IMR-90 (cell line): Measurements from ENCODE around the gene ADTRP. TPM values are rescaled to one million over a fixed set of nuclear protein-coding genes. Genes with fewer than 3 reads are reported as not detected.
A peak's percentile ranks its signal among the peaks of the same experiment; 100 is the strongest.

Experiments
- ATAC-seq: fragments of 200-7000 bp; cut with Tn5 transposase; 2 replicates; pipeline ENCODE4 v1.9.1; 2020; ENCODE audit warnings: low read depth, mild to moderate bottlenecking, moderate library complexity
- BruUV-seq: library from RNA; stranded (reverse); fragments of 400-500 nt; replicated peaks from 2 replicates; lab custom pipeline; 2021; lab: Mats Ljungman, UMichigan
- CTCF ChIA-PET: fragments of 300-600 bp; formaldehyde crosslinking; extraction: SDS; loops from one replicate; lab custom pipeline; 2021; ENCODE audit warnings: antibody characterized with exemption; lab: Yijun Ruan, JAX
- POLR2A ChIA-PET: fragments of 300-600 bp; sonication (Branson Sonifier 250); formaldehyde crosslinking; loops from one replicate; lab custom pipeline; 2022; ENCODE audit warnings: antibody characterized with exemption; ENCODE audit not compliant: unreplicated experiment; lab: Charles Lee
- DNase-seq: peaks from one replicate; pipeline ENCODE4 v3.0.0; 2013
- H2AFZ ChIP-seq: replicated peaks from 2 replicates; pipeline ENCODE3; 2013; ENCODE audit warnings: low read length, mild to moderate bottlenecking; ENCODE audit not compliant: poor library complexity
- H2AK5ac ChIP-seq: 2 replicates; pipeline ENCODE4 v1.6.1; 2013; ENCODE audit warnings: low read depth, low read length, inconsistent platforms
- H2AK9ac ChIP-seq: replicated peaks from 2 replicates; pipeline ENCODE3; 2013; ENCODE audit warnings: mild to moderate bottlenecking, low read depth, low read length, moderate library complexity; ENCODE audit not compliant: poor library complexity
- H2BK120ac ChIP-seq: 2 replicates; pipeline ENCODE4 v1.6.1; 2013; ENCODE audit warnings: low read depth, low read length, inconsistent platforms
- H2BK15ac ChIP-seq: 3 replicates; pipeline ENCODE4 v1.6.1; 2013; ENCODE audit warnings: low read depth, low read length, inconsistent platforms
- H2BK20ac ChIP-seq: 2 replicates; pipeline ENCODE4 v1.6.1; 2013; ENCODE audit warnings: low read depth, mild to moderate bottlenecking, inconsistent platforms, low read length, moderate library complexity
- H2BK5ac ChIP-seq: 2 replicates; pipeline ENCODE4 v1.6.1; 2013; ENCODE audit warnings: mild to moderate bottlenecking, low read depth, low read length, inconsistent platforms; ENCODE audit not compliant: poor library complexity, severe bottlenecking
- H3K14ac ChIP-seq: replicated peaks from 2 replicates; pipeline ENCODE4 v1.6.1; 2013; ENCODE audit warnings: low read depth, low read length, inconsistent platforms
- H3K18ac ChIP-seq: 2 replicates; pipeline ENCODE4 v1.6.1; 2013; ENCODE audit warnings: low read depth, low read length, control low read depth
- H3K23ac ChIP-seq: 2 replicates; pipeline ENCODE4 v1.6.1; 2013; ENCODE audit warnings: low read depth, low read length, inconsistent platforms
- H3K27ac ChIP-seq: 2 replicates; pipeline ENCODE4 v1.5.1; 2013; ENCODE audit warnings: mild to moderate bottlenecking, control low read depth, low read length; ENCODE audit not compliant: insufficient read depth
- H3K27me3 ChIP-seq: 2 replicates; pipeline ENCODE4 v1.6.1; 2013; ENCODE audit warnings: low read length; ENCODE audit not compliant: control insufficient read depth, insufficient read depth
- H3K36me3 ChIP-seq: 2 replicates; pipeline ENCODE4 v1.6.1; 2013; ENCODE audit warnings: low read length, mixed read lengths; ENCODE audit not compliant: control insufficient read depth, insufficient read depth
- H3K4ac ChIP-seq: 2 replicates; pipeline ENCODE4 v1.6.1; 2013; ENCODE audit warnings: low read depth, low read length, inconsistent platforms
- H3K4me1 ChIP-seq: 2 replicates; pipeline ENCODE4 v1.6.1; 2013; ENCODE audit warnings: low read length, mixed read lengths; ENCODE audit not compliant: control insufficient read depth, insufficient read depth
- H3K4me2 ChIP-seq: 2 replicates; pipeline ENCODE4 v1.6.1; 2013; ENCODE audit warnings: low read depth, mild to moderate bottlenecking, control low read depth, low read length, moderate library complexity
- H3K4me3 ChIP-seq: 2 replicates; pipeline ENCODE4 v1.5.1; 2013; ENCODE audit warnings: low read depth, mild to moderate bottlenecking, control low read depth, low read length, moderate library complexity; ENCODE audit not compliant: insufficient read depth
- H3K56ac ChIP-seq: 2 replicates; pipeline ENCODE4 v1.6.1; 2013; ENCODE audit warnings: low read length, inconsistent platforms; ENCODE audit not compliant: insufficient read depth; ENCODE audit errors: extremely low read depth
- H3K79me1 ChIP-seq, 2 experiments: 2 replicates each; pipeline ENCODE4 v1.6.1; 2013; ENCODE audit warnings: low read length in 2 of 2, inconsistent platforms in 1 of 2, low read depth in 1 of 2
- H3K9ac ChIP-seq: 2 replicates; pipeline ENCODE4 v1.6.1; 2013; ENCODE audit warnings: low read depth, low read length, control low read depth
- H3K9me1 ChIP-seq: 2 replicates; pipeline ENCODE4 v1.6.1; 2013; ENCODE audit warnings: low read length, inconsistent platforms; ENCODE audit not compliant: insufficient read depth
- H3K9me3 ChIP-seq: 2 replicates; pipeline ENCODE4 v1.6.1; 2013; ENCODE audit warnings: low read length; ENCODE audit not compliant: control insufficient read depth, insufficient read depth
- H4K20me1 ChIP-seq: 2 replicates; pipeline ENCODE4 v1.6.1; 2013; ENCODE audit warnings: low read length, inconsistent platforms; ENCODE audit not compliant: insufficient read depth
- H4K5ac ChIP-seq: 2 replicates; pipeline ENCODE4 v1.6.1; 2013; ENCODE audit warnings: mild to moderate bottlenecking, low read depth, low read length, control low read depth
- H4K8ac ChIP-seq, 2 experiments: 2 replicates each; pipeline ENCODE4 v1.6.1; 2013; ENCODE audit warnings: low read depth in 2 of 2, low read length in 2 of 2, control low read depth in 1 of 2, inconsistent platforms in 1 of 2
- H4K91ac ChIP-seq: 2 replicates; pipeline ENCODE4 v1.6.1; 2013; ENCODE audit warnings: low read depth, low read length, inconsistent platforms; ENCODE audit not compliant: insufficient read depth
- BHLHE40 ChIP-seq: fragments of 150-350 bp; IDR thresholded peaks from 2 replicates; pipeline ENCODE4 v1.6.1; 2016; ENCODE audit warnings: mild to moderate bottlenecking, low read depth, low read length
- CEBPB ChIP-seq: IDR thresholded peaks from 2 replicates; pipeline ENCODE4 v1.6.1; 2012; ENCODE audit warnings: low read depth, low read length, improper control_type of control experiment
- CHD1 ChIP-seq: IDR thresholded peaks from 2 replicates; pipeline ENCODE4 v1.6.1; 2012; ENCODE audit warnings: low read depth, low read length, improper control_type of control experiment
- WGBS, 2 experiments: methylation state at CpG; one replicate each; pipeline versions ENCODE4 v1.1.5 to v1.1.7; 2013; ENCODE audit warnings: missing lambda C conversion rate in 2 of 2; ENCODE audit not compliant: insufficient read length in 1 of 2; ENCODE audit errors: extremely low coverage in 2 of 2; 5-methylcytosine and 5-hydroxymethylcytosine counted together
- dilution Hi-C: fragments of 300-500 bp; cut with HindIII; formaldehyde crosslinking; loops from one replicate; pipeline ENCODE4 v1.14.3; 2018; ENCODE audit warnings: low sequenced_read_pairs; ENCODE audit not compliant: unreplicated experiment
- in situ Hi-C: fragments of 300-500 bp; cut with MboI; formaldehyde crosslinking; loops from 3 replicates; pipeline ENCODE4 v1.14.3; 2019; ENCODE audit warnings: low sequenced_read_pairs, inconsistent platforms, mixed read lengths
- intact Hi-C: fragments of 100-400 bp; cut with micrococcal nuclease; formaldehyde crosslinking; loops from 2 replicates; pipeline ENCODE4 v1.10.0; 2022
- polyA plus RNA-seq, 3 experiments: library from polyadenylated mRNA; depleted of rRNA; stranded (reverse); fragments of >200 nt; gene quantifications; 2 replicates each; pipeline ENCODE4 v1.2.3, GENCODE V29; 2012; ENCODE audit warnings: low replicate concordance in 1 of 3
- total RNA-seq: library from RNA; depleted of rRNA; stranded (reverse); fragments of >200 nt; gene quantifications from 2 replicates; pipeline ENCODE4 v1.2.3, GENCODE V29; 2012

ADTRP gene
- total and polyA plus RNA-seq, 2 of the 4 experiments (the other 2 are of a cell fraction): 0.50 to 0.72 TPM

DNA sequence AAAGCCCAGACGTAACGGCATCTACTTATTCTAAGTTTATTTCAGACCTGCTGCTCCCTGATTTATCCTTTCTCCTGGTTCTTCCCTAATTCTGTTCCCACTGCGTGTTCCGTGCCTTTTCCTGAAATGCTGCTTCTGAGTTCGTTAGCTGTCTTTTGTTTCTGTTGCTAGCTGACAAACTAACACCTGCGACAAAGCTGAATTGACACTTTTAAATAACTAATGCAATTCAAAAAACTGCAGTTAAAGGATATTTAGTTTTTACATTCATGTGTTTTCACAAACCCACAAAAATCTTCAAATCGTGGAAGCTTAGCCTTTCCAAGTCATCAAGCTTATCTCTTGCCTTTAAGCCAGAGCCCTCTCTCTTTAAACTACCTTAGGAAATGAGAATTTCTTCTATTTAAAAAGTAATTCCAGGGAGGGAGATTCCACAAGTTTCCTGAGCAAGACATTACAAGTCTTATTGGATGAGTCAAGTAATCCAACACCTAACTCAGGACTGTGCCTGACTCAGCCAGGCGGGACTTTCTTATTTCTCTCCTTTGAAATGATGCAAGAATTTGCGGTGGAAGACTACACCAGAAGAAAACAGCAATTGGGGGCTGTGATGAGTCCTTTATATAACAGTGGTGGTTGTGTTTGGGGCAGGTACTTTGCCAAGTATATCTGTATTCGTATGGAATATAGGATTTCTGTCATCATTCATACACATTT lies 6.3 kb downstream of the ADTRP start (continued):
- no peak for TF ChIP-seq CHD1

DNA sequence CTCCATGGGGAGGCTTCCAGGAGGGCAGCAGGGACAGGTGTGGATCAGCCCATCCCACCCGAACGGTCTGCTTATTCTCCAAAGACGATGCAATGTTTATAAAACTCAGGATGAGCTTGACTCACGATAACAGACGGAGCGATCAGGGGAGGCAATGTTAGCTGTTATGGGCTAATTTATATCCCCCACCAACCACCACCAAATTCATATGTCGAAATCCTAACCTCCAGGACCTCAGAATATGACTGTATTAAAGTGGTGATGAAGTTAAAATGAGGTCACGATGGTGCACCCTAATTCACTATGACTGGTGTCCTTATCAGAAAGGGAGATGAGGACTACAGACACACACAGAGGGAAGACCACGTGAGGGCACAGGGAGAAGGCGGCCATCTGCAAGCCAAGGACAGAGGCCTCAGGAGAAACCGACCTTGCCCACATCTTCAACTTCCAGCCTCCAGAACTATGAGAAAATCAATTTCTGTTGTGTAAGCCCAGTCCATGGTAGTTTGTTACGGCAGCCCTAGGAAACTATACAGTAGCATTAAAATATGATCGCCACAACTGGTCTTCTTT lies 7.0 kb downstream of the ADTRP start:
- Histone ChIP-seq H3K9me1 (peaks cover 24% of the 10 kb centered on the region), H3K27me3 (no peaks in the 10 kb centered on the region), H4K20me1 (no peaks in the 10 kb centered on the region), H3K56ac (0 out of 2 replicates have a peak overlapping the region, but pooled peaks have one; percentile 35), H2BK15ac (peak overlapping the region; percentile 96), H2AK5ac (peak overlapping the region; percentile 95), H3K4me3 (no peak overlapping the region), H2AFZ (peak overlapping the region; percentile 89), H4K8ac (peak overlapping the region; percentile 56 to 89), H3K27ac (peak overlapping the region; percentile 70), H3K79me1 (no peaks in the 10 kb centered on the region; a peak in 1 of 4 replicates), H3K36me3 (no peaks in the 10 kb centered on the region), H2BK5ac (peak overlapping the region; percentile 93), H3K18ac (peak overlapping the region; percentile 91), H3K9me3 (no peaks in the 10 kb centered on the region), H3K14ac (peak overlapping the region; percentile 86), H3K4me2 (no peak overlapping the region), H3K4ac (peak overlapping the region; percentile 98), H4K91ac (peak overlapping the region; percentile 90), H2BK20ac (peak overlapping the region; percentile 95), H2AK9ac (peak overlapping the region; percentile 80), H3K23ac (peak overlapping the region; percentile 80), H3K4me1 (peaks cover 32% of the 10 kb centered on the region), H2BK120ac (peak overlapping the region; percentile 97), H3K9ac (no peak overlapping the region), H4K5ac (peak overlapping the region; percentile 28)
- intact Hi-C loops: loop anchor here (1.0 to 5.0 kb wide), 4 partner anchors 76 to 238 kb away; no protein-coding TSS in a partner anchor
- ChIA-PET POLR2A (no interaction called here), CTCF (interaction anchor here (1.6 kb wide), 1 partner anchor 117 kb away, joined by 4 read pairs; no protein-coding TSS in a partner anchor)
- no TSS peak for BruUV-seq
- ATAC-seq (no peak), DNase-seq (peak; percentile 62)
- dilution Hi-C loops: no loop called here
- no CpG with 5 or more reads among the region's 13 CpGs for WGBS, 2 experiments
- peak; percentile 78 for TF ChIP-seq CEBPB
- TF ChIP-seq BHLHE40: no peak
- in situ Hi-C loops: no loop called here
